ENCODE measurements around the gene QPCTL.
A peak's percentile ranks its signal among the peaks of the same experiment; 100 is the strongest.

QPCTL gene

GRCh38 chr19:45692187-45693105 lies at the start of gene QPCTL:
Gene QPCTL, plus strand, starts transcription at chr19:45692666. Its CDS starts 38 bp downstream, at chr19:45692704.
- TF ChIP-seq FOXP2 (optimal IDR thresholded peaks at IDR 0.05; ENCODE audit: control extremely low read depth, extremely low read length, insufficient read depth) (peak; percentile 33), POLR2AphosphoS5 (IDR thresholded peaks at IDR 0.05; ENCODE audit: borderline replicate concordance, low read depth, low read length) (peak; percentile 87), EZH2 (IDR thresholded peaks at IDR 0.05) (no peak)
- peaks cover 19% of the 10 kb centered on the region for H3K36me3 ChIP-seq (ENCODE audit: insufficient read depth, low read length)
- peak; percentile 99 for DNase-seq (ENCODE audit: low read depth, low spot score)

DNA sequence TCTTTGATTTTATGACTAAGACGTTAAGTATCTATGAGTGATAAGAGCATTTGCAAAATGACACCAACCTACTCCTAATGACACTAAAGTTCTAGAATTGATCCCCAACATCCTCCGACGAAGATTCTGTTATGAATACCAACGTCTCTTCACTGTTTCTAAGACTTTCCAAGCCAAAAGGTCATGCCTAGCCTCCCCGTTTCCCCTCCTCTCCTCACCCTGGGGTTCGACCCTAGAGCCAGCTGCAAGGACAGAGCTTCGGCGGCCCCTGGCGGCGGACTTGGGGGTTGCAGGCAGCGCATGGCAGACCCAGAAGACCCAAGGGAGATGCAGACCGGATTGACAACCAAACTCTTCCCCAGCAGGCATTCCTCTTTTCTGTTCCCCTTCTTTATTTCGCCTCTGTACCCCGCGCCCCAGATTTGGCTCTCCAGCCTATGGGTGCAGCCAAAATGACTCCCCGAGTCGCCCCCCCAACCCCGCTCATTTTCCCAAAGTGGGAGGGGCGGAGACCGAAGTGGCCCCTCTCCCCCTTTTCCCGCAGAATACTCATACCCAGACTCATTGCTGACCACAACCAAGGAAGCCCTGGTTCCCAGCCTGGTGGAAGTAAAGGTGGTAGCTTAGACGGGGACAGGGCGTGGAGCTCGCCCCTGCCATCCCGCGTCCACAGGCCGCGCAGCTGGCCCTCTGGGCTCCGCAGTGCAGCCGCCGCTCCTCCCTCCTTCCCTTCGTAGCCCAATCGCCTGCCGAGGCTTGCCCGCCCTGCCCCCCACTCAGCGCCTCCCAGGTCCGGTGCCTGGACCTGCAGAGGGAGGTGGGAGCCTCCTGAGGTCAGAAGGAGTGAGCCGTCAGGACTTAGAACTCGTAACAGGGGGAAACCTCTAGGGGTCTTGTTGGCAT lies 49.2 kb upstream of the QPCTL start:
- no peak for TF ChIP-seq EZH2 (IDR thresholded peaks at IDR 0.05)
- TF ChIP-seq FOXP2 (optimal IDR thresholded peaks at IDR 0.05; ENCODE audit: control extremely low read depth, extremely low read length, insufficient read depth): no peak
- no peak for TF ChIP-seq POLR2AphosphoS5 (IDR thresholded peaks at IDR 0.05; ENCODE audit: borderline replicate concordance, low read depth, low read length)
- Histone ChIP-seq H3K9ac (ENCODE audit: insufficient read length) (no peak overlapping the region), H3K9me3 (ENCODE audit: low read depth, low read length) (no peaks in the 10 kb centered on the region), H3K4me3 (peak overlapping the region; percentile 8), H3K36me3 (ENCODE audit: insufficient read depth, low read length) (no peaks in the 10 kb centered on the region), H3K27ac (no peak overlapping the region)
- DNase-seq (ENCODE audit: low read depth, low spot score): no peak

More at GRCh38 chr19:45692187-45693105, at the start of gene QPCTL:
- H3K4me3 ChIP-seq: peak within 1 kb of the TSS; percentile 83
- H3K27ac ChIP-seq: peak within 1 kb of the TSS; percentile 71
- peak within 1 kb of the TSS; percentile 98 for H3K9ac ChIP-seq (ENCODE audit: insufficient read length)
- H3K9me3 ChIP-seq (ENCODE audit: low read depth, low read length): no peaks in the 10 kb centered on the region

GRCh38 chr19:45643927-45644771 lies 48.3 kb upstream of the QPCTL start:
- no peak overlapping the region for H3K4me3 ChIP-seq
- DNase-seq (ENCODE audit: low read depth, low spot score): no peak
- H3K9me3 ChIP-seq (ENCODE audit: low read depth, low read length): no peaks in the 10 kb centered on the region
- no peak overlapping the region for H3K9ac ChIP-seq (ENCODE audit: insufficient read length)
- H3K36me3 ChIP-seq (ENCODE audit: insufficient read depth, low read length): no peaks in the 10 kb centered on the region
- no peak for TF ChIP-seq FOXP2 (optimal IDR thresholded peaks at IDR 0.05; ENCODE audit: control extremely low read depth, extremely low read length, insufficient read depth)
- no peak for TF ChIP-seq EZH2 (IDR thresholded peaks at IDR 0.05)
- TF ChIP-seq POLR2AphosphoS5 (IDR thresholded peaks at IDR 0.05; ENCODE audit: borderline replicate concordance, low read depth, low read length): no peak
- no peak overlapping the region for H3K27ac ChIP-seq

DNA sequence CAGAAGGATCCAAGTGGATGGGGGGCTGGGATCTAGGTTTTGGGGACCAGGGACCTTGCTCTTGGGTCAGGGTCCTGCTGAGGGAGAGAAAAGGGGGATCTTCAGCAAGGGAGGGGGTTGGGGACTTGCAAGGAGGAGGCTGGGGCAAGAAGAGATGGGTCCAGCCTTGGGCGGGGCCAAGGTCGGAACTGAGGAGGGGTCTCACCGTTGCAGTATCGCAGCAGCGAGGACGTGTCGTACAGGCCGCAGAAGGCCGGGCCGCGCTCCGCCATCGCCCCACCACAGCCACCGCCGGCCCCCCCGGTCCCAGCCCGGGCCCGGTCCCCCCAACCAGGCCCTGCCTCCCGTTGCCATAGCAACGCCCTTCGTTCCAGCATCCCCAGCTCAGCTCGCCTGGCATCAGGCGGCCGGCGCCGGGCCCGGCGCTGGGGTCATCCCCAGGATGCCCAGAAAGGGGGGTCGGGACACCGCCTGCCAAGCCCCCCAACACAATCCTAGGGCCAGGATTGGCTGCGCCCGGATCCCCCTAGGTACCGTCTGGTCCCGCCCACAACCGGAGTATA lies 47.3 kb upstream of the QPCTL start:
- TF ChIP-seq FOXP2 (optimal IDR thresholded peaks at IDR 0.05; ENCODE audit: control extremely low read depth, extremely low read length, insufficient read depth) (no peak), EZH2 (IDR thresholded peaks at IDR 0.05) (no peak), POLR2AphosphoS5 (IDR thresholded peaks at IDR 0.05; ENCODE audit: borderline replicate concordance, low read depth, low read length) (no peak)
- no peak for DNase-seq (ENCODE audit: low read depth, low spot score)
- Histone ChIP-seq H3K27ac (no peak overlapping the region), H3K9me3 (ENCODE audit: low read depth, low read length) (no peaks in the 10 kb centered on the region), H3K4me3 (peak overlapping the region; percentile 76), H3K36me3 (ENCODE audit: insufficient read depth, low read length) (no peaks in the 10 kb centered on the region), H3K9ac (ENCODE audit: insufficient read length) (no peak overlapping the region)

DNA sequence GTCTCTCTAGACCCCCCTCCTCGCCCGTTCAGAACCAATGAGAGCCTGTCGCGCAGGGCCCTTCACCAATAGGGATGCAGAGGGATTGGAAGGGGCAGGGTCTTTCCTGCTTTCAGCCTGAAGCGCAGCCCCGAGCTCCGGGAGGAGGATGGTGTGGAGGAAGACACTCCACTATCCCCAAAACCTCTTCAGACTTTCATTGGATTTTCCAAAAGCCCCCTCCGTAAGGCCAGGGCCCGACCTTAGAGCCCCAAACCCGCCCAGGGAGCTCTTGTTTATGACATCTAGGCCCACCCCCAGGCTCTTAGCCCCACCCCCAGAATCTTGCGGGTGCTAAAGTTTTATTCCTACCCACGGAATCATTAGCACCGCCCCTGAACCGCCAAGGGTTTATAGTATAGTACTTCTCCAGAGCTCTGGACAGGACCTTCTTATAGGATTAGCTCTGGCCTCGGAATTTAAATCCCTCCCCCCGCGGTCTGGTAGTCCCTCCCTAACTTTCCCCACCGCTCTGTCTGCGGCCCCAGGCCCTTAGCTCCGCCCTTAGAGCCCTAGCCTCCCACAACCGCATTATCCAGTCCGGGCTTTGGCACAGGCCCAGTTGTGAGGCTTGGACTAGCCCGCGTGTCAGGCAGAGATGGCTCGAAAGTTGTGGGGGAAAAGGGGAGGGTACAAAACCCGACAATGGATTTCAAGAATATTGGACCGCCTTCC lies 46.7 kb upstream of the QPCTL start:
- Histone ChIP-seq H3K9me3 (ENCODE audit: low read depth, low read length) (no peaks in the 10 kb centered on the region), H3K27ac (no peak overlapping the region), H3K9ac (ENCODE audit: insufficient read length) (no peak overlapping the region), H3K36me3 (ENCODE audit: insufficient read depth, low read length) (no peaks in the 10 kb centered on the region), H3K4me3 (peak overlapping the region; percentile 76)
- no peak for TF ChIP-seq FOXP2 (optimal IDR thresholded peaks at IDR 0.05; ENCODE audit: control extremely low read depth, extremely low read length, insufficient read depth)
- TF ChIP-seq EZH2 (IDR thresholded peaks at IDR 0.05): no peak
- no peak for TF ChIP-seq POLR2AphosphoS5 (IDR thresholded peaks at IDR 0.05; ENCODE audit: borderline replicate concordance, low read depth, low read length)
- no peak for DNase-seq (ENCODE audit: low read depth, low spot score)

GRCh38 chr19:45646345-45646698 lies 46.1 kb upstream of the QPCTL start:
- peak overlapping the region; percentile 76 for H3K4me3 ChIP-seq
- H3K9me3 ChIP-seq (ENCODE audit: low read depth, low read length): no peaks in the 10 kb centered on the region
- no peak overlapping the region for H3K9ac ChIP-seq (ENCODE audit: insufficient read length)
- no peak for TF ChIP-seq FOXP2 (optimal IDR thresholded peaks at IDR 0.05; ENCODE audit: control extremely low read depth, extremely low read length, insufficient read depth)
- no peak for TF ChIP-seq POLR2AphosphoS5 (IDR thresholded peaks at IDR 0.05; ENCODE audit: borderline replicate concordance, low read depth, low read length)
- TF ChIP-seq EZH2 (IDR thresholded peaks at IDR 0.05): no peak
- H3K36me3 ChIP-seq (ENCODE audit: insufficient read depth, low read length): no peaks in the 10 kb centered on the region
- DNase-seq (ENCODE audit: low read depth, low spot score): no peak
- no peak overlapping the region for H3K27ac ChIP-seq

DNA sequence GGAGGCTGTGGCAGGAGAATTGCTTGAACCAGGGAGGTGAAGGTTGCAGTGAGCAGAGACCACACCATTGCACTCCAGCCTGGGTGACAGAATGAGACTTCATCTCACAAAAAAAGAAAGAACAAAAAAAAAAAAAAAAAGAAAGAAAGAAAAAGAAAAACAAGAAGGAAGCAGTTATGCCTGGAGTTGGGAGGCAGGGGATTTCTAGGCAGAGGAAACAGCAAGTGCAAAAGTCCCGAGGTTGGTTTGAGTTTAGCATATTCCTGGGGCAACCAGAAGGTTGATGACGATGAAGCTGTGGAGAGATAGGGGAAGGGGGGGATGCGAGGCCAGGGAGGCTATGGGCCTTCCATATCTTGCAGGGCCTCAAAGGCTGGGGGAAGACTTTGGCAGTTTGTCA lies 41.7 kb upstream of the QPCTL start:
- no peak overlapping the region for H3K27ac ChIP-seq
- no peak overlapping the region for H3K4me3 ChIP-seq
- H3K9me3 ChIP-seq (ENCODE audit: low read depth, low read length): no peaks in the 10 kb centered on the region
- TF ChIP-seq POLR2AphosphoS5 (IDR thresholded peaks at IDR 0.05; ENCODE audit: borderline replicate concordance, low read depth, low read length): no peak
- no peak for TF ChIP-seq FOXP2 (optimal IDR thresholded peaks at IDR 0.05; ENCODE audit: control extremely low read depth, extremely low read length, insufficient read depth)
- no peak for TF ChIP-seq EZH2 (IDR thresholded peaks at IDR 0.05)
- no peak for DNase-seq (ENCODE audit: low read depth, low spot score)
- H3K36me3 ChIP-seq (ENCODE audit: insufficient read depth, low read length): no peaks in the 10 kb centered on the region
- no peak overlapping the region for H3K9ac ChIP-seq (ENCODE audit: insufficient read length)
